ENCODE data around the gene AACS.

The AACS gene

GRCh38 chr12:125187148-125187745, 122.0 kb downstream of the AACS start:
- DNase-seq: no peak

- no peak for DNase-seq
These were observed 122.8 kb downstream of the AACS start for GRCh38 chr12:125187780-125188741.

GRCh38 chr12:125189015-125189414, 123.8 kb downstream of the AACS start:
- no peak for DNase-seq

GRCh38 chr12:125189502-125189901, 124.3 kb downstream of the AACS start:
- no peak for DNase-seq

GRCh38 chr12:125191361-125192087, 126.3 kb downstream of the AACS start:
- no peak for DNase-seq

- no peak for DNase-seq
These were observed 127.5 kb downstream of the AACS start for GRCh38 chr12:125192690-125193221.

Data from NCI-H2029 treated with DMSO at 0.1 percent for 48 hours (cell line).